Raji (cell line): ENCODE results near the gene BMP2K.

Experiments
- POLR2A ChIP-seq: IDR thresholded peaks from 2 replicates; pipeline ENCODE4 v1.6.1; 2011; ENCODE audit warnings: low read depth, low read length, control low read depth; ENCODE audit not compliant: insufficient read depth

Gene BMP2K

DNA sequence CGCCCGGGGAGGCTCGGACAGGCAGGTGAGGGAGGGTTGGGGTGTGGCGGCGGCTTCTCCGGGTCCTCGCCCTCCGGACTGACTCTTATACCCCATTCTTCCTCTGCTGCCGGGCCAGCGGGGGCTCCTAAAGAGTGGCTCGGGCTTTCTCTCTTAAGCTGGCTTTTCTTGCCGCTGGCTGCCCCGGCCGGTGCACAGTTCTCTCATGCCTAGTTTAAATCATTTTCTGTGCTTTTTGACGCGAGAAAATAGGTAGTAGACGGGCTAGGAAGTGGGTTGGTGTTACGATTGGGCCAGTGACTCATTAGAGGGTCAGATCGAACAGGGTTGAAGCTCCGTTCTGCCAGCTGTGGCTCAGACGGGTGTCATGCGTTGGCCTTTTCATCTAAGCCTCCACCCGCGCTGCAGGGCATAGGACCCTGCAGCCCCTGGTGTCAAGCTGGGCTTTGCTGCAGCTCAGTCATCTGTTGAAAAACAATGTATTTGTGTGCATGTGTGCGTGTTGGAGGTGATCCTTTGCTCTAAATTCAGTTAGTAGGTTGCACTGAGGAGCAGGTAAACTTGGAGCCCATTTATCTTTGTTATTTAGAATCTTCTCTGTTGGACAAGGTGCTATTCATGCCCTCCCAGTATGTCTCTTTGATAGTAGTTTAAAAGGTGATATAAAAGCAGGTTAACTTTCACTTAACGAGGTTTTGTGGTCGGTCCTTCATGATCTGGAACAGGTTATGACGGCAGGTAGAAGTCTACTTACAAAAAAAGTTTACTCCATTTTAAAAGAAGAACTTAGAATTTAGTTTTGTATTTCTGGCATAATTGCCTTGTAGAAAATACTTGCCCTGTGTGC, 802 bp downstream of the BMP2K start:
- peak; percentile 54 for TF ChIP-seq POLR2A

DNA sequence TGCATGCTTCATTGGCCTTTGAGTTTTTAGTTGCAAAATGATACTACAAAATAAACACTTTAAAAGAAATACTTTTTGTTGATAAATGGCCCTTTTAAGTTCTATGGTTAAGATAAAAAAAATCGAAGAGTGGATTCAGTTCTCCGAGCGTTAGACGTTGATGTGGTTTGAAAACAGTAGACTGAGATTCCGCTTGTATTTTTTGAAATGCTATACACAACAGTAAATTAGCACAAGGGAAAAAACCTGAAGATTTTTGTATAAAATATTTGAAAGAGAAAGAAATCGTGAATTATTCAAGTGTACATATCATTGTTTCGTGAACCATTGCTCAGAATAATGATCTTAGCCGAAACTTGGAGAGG, 1.4 kb downstream of the BMP2K start:
- TF ChIP-seq POLR2A, result no peak

DNA sequence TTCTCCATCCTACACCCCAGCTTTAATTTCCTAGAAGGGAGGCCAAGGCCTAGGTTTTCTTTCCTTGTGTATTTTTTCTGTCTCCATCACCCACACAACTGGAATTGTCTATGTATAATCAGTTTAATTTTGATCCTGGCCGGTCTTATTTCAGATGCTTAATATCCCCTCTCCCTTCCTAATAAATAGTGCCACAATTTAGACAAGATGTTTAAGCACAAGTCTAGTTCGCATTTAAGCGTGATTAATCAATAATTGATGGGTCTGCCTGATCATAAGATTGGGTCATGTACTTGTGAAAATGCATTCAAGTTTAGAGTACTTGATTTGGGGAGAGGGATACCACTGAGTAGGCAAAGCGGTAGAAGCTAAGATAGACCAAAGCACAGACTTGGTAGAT, 2.4 kb downstream of the BMP2K start:
- no peak for TF ChIP-seq POLR2A

DNA sequence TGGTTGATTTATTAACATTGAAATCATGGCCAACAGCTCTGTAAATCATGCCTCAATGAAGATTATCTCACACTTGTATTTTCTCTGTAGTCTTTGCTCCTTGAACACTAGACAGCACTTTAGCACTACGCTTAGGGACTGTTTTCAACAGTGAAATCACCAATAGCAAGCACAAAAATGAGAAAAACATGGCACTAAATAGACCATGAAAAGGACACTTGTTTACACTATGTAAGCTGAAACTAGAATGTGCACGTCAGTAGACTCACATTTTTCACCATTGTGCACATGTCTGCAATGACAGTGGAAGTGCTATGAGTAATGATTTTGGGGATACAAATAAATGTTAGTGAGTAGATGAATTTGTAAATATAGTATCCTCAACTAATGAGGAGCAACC, 3.1 kb downstream of the BMP2K start:
- no peak for TF ChIP-seq POLR2A

DNA sequence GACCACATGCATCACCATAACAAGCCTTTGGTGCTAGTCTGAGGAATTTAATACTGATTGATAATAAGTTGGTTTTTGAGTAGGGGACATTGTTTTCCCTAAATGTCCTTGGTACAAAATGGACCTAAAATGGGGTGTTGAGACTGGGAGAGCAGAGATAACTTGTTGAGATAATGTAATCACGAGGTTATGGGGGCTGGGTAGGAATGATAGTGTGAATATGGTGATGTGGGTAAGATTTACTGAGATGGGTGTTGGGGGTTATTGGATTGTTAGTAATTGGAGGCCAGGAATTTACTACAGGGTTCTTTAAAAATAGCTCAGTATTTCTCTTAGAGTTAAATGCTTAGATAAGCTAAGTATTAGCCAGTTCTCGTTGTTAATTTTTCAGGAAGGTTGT, 3.9 kb downstream of the BMP2K start:
- TF ChIP-seq POLR2A, result no peak

DNA sequence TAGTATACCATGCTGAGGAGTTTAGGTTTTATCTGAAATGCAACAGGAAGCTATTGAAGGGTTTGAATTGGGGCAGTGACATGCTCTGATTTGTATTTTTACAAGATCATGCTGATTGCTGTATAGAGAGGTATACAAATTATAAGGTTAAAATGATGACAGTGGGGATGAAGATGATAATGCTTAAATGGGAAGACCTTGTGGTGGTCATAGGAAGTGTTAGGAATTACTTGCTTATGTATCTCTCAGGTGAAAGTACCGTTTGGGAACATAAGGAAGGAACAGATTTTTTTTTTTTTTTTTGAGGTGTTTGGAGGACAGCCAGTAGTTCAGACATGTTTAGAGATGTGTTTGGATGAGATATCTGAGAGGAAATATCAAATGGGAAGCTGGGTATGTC, 5.0 kb downstream of the BMP2K start:
- TF ChIP-seq POLR2A, result no peak

DNA sequence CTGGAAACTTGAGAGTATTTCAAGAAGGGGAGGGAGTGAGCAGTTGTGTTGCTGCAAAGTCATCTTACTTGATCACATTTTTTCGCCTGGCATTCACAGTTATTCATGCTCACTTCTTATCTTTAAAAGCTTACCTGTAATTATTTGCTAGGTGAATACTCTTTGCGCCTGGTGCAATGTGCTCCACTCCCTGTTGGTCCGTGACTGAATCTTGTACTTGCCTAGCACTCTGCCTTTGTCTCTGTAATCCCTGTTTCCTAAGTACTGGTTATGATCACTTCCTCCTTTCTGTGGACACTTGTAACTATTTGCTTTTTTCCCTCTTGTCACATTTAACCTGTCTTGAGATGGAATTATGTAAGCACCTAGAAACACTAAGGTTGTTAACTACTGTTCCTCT, 5.8 kb downstream of the BMP2K start:
- no peak for TF ChIP-seq POLR2A

DNA sequence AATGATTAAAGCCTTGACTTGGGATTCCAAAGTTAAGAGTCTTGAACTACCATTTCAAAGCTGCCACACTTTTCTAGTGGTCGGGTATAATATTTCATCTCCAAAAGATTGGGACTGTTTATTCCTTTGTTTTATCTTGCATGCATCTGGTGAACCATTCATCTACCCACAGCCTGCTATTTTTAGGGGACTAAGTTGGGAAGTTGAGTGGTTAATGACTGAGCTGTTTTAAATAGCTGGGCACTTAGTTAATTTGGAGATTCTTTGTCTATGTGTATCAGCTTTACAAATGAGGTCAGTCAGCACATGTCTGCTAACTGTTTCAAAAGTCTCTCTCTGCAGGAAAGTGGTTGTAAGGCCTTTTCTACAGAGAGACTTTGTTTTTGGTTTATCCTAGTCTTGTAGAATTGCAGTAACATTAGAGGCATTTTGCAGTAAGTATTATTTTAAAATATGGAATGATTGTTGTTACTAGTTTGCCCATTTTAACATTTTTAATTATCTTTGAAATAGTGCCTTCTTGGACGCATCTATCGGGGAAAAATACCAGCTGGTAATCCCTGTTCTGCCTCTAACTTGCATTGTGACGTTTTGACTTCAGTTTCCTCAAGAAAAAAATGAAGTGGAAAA, 8.2 kb downstream of the BMP2K start:
- no peak for TF ChIP-seq POLR2A

DNA sequence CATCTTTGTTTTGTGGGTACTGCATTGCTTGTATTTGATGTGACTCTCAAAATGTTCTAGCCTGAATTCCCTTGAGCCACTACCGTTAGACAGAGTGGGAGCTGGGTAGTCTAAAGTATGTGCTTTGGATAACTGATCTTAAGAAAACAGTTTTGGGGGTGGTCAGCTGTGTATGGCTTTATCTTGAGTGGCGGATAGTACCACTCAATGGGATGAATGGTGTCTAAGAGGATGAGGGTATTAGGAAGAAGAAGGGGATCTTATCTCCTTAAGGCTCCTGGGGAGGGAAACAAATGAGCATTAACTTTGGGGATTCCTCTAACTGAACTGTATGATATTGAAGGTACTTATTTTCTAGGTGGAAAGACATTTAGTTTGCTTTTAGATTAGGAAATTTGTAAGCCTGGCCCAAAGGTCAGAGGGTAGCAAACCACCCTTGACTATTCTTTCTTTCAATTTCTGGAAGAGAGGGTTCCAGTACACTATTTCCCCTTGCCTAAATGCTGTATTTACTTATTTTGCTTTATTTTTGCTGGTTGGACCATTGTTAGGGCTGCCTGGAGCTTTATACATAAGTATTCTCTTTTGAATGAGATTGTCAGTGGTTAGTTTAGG, 11.3 kb downstream of the BMP2K start:
- no peak for TF ChIP-seq POLR2A

DNA sequence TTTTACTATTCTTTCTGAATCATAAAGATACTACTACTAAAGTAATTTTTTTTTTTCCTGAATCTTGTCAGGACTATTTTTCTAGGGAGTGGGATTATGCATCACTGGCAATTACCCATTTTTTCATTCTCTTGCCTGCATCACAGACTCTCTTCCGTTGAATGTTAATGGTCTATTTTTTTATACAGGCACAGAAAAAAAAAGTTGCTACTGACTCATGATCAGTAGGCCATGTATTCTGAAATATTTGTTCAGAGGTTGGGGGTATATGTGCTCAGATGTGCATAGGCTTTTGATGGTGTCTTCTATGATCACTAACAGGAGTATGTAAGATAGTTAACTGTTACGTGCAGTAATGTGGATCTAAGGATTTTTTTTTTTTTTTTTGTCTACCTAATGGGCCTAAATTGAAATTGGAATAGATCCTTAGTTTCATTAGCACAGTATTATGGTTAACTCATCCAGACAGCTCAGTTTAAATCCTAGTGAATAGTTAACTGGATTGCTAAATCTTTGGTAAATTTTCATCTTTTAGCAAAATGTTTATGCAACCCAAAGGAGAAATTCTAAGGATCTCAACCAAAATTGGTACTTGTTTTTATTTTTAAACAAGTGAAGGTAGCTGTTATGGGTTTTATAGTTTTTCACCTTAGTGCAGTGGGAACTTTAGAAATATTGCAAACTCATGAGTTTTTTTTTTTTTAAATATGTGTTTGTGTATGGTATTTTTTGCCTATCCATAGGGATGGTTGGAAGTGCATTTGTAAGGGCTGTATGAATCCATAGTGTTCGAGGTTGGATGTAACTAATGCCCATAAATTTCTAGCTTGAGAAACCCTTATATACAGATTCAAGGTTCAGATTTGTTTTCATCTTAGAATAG, 12.1 kb downstream of the BMP2K start:
- TF ChIP-seq POLR2A, result no peak

DNA sequence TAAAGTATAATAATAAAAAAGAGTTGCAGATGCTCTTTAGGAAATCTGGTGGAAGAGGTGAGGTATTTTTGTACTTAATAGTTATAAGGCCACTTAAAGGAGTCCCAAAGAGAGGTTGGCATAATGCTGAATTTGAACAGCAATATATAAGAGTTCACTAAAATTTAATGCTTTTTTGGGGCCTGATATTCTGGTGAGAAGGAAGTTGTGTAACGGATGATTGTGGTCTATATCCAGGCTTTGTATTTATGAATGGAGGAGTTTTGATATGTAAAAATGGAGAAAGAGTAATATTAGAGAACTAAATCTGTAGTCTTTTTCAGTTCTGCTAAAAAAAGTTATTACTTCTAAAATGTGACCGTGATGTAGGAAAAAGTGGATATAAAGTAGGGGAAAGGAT, 20.4 kb downstream of the BMP2K start:
- TF ChIP-seq POLR2A, result no peak

DNA sequence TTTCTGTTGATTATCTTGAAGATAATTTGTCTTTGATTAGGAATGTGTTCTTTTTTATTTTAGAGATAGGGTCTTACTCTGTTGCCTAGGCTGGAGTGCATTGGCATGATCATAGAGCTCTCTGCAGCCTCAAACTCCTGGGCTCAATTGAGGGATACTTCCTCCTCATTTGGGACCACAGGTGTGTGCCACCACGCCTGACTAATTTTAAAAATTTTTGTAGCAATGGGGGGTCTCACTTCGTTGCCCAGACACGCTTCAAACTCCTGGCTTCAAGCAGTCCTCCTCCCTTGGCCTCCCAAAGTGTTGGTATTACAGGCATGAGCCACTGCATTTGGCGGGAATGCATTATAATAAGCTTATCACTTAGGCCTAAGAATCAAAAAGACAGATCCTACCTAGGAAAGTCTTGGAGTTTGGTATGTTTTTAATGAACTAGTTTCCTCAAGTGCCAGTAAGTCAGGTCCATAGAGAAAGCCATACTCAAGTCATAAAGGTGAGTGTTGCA, 21.7 kb downstream of the BMP2K start:
- no peak for TF ChIP-seq POLR2A

DNA sequence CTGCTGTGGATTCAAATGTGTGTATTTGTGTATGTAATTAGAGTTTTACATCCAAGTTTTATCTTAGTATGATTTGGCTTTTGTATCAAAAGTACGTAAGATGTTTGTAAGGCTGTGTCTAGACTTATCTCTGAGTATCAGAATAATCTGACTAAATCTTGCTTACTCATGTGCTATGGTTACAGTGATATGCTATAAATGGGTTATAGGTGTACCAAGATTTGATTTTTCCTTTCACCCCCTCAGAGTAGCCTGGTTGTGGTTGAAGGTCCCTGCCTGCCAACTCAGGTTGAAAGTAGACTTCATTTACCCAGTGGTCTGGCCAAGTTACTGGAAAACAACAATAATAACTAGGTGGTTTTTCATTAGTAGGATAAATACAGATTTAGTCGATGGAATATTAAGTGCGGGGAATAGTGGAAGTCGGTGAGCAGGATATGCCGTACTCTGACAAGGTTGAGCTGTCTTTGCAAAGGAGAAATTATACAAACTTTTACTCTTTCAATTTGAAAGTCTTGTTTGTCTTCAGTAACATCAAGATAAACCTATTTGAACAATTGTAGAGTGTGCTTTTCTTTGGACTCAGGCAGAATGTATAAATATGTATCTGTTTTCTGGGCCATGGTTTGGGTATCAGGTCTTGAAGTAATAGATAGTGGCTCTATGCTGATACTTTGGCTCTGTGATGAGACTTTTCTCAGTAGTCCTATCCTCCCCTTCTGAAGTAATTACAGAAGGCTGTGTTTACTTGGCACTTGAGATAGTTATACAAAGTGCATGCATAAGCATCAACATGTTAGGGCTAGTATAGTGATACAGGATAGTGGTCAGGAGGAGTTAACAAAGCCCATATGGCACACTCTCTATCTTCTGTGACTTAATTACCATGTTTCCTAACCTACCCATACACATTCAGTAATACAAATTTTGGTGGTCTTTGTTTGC, 23.7 kb downstream of the BMP2K start:
- no peak for TF ChIP-seq POLR2A

DNA sequence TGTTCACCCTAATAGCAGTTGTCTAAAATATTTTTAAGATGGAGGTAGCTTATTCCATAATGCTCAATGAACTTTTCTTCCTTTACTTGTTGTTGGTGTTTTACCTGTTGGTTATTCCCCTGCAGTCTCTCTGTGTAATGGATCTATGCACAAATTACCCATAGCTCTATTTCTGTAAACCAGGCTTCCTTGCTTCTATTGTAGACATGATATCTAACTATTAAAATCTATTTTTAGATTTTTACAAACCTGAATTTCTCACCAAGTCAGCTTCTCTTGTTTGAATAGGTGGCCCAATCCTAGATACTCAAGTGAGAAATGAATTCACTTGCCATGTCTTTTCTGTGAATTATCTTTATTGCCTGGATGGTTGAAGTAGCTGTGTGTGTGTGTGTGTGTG, 24.8 kb downstream of the BMP2K start:
- no peak for TF ChIP-seq POLR2A
